ENCODE results near the gene SLC12A6. TPM values are rescaled to one million over a fixed set of nuclear protein-coding genes. Genes with fewer than 3 reads are reported as not detected.

Gene SLC12A6
- total and polyA plus RNA-seq, 2 experiments from 2014 or later, result 12.0 to 44.3 TPM

- Histone ChIP-seq H3K27ac (peak overlapping the region; percentile 75), H3K9me3 (ENCODE audit: low read depth) (no peaks in the 10 kb centered on the region), H3K4me1 (ENCODE audit: low read depth) (peaks cover 13% of the 10 kb centered on the region), H3K36me3 (peaks cover 14% of the 10 kb centered on the region), H3K27me3 (no peaks in the 10 kb centered on the region), H3K4me3 (peak overlapping the region; percentile 90)
- TF ChIP-seq CTCF (IDR thresholded peaks at IDR 0.05; ENCODE audit: low read depth, low read length), result no peak
- DNase-seq (ENCODE audit: low read depth in 1 of 2, low spot score in 1 of 2), result peak; percentile 35 to 64
Observed at GRCh38 chr15:34365091-34365825, 27.7 kb upstream of the SLC12A6 start.

GRCh38 chr15:34364041-34364440 is 26.5 kb upstream of the SLC12A6 start:
- DNase-seq (ENCODE audit: low read depth in 1 of 2, low spot score in 1 of 2), result no peak
- no peak overlapping the region for H3K4me3 ChIP-seq
- H3K27me3 ChIP-seq, result no peaks in the 10 kb centered on the region

GRCh38 chr15:34362047-34362773 is 24.6 kb upstream of the SLC12A6 start:
- TF ChIP-seq CTCF (IDR thresholded peaks at IDR 0.05; ENCODE audit: low read depth, low read length), result no peak
- H3K27me3 ChIP-seq, result no peaks in the 10 kb centered on the region
- peaks cover 10% of the 10 kb centered on the region for H3K4me1 ChIP-seq (ENCODE audit: low read depth)
- H3K27ac ChIP-seq, result no peak overlapping the region
- no peak for DNase-seq (ENCODE audit: low read depth in 1 of 2, low spot score in 1 of 2)
- no peak overlapping the region for H3K4me3 ChIP-seq
- no peaks in the 10 kb centered on the region for H3K9me3 ChIP-seq (ENCODE audit: low read depth)
- H3K36me3 ChIP-seq, result peaks cover 29% of the 10 kb centered on the region

More at GRCh38 chr15:34364041-34364440, 26.5 kb upstream of the SLC12A6 start:
- Histone ChIP-seq H3K36me3 (peaks cover 24% of the 10 kb centered on the region), H3K9me3 (ENCODE audit: low read depth) (no peaks in the 10 kb centered on the region), H3K4me1 (ENCODE audit: low read depth) (peaks cover 13% of the 10 kb centered on the region), H3K27ac (no peak overlapping the region)
- no peak for TF ChIP-seq CTCF (IDR thresholded peaks at IDR 0.05; ENCODE audit: low read depth, low read length)

- H3K27me3 ChIP-seq, result no peaks in the 10 kb centered on the region
- no peak overlapping the region for H3K4me3 ChIP-seq
- peaks cover 10% of the 10 kb centered on the region for H3K4me1 ChIP-seq (ENCODE audit: low read depth)
- DNase-seq (ENCODE audit: low read depth in 1 of 2, low spot score in 1 of 2), result no peak
- H3K36me3 ChIP-seq, result peaks cover 29% of the 10 kb centered on the region
- no peaks in the 10 kb centered on the region for H3K9me3 ChIP-seq (ENCODE audit: low read depth)
- H3K27ac ChIP-seq, result no peak overlapping the region
- no peak for TF ChIP-seq CTCF (IDR thresholded peaks at IDR 0.05; ENCODE audit: low read depth, low read length)
Observed at GRCh38 chr15:34361278-34361677, 23.7 kb upstream of the SLC12A6 start.

- no peak overlapping the region for H3K4me3 ChIP-seq
- no peaks in the 10 kb centered on the region for H3K9me3 ChIP-seq (ENCODE audit: low read depth)
- no peak for TF ChIP-seq CTCF (IDR thresholded peaks at IDR 0.05; ENCODE audit: low read depth, low read length)
- H3K27ac ChIP-seq, result no peak overlapping the region
- no peaks in the 10 kb centered on the region for H3K27me3 ChIP-seq
- no peak for DNase-seq (ENCODE audit: low read depth in 1 of 2, low spot score in 1 of 2)
- peaks cover 29% of the 10 kb centered on the region for H3K36me3 ChIP-seq
- H3K4me1 ChIP-seq (ENCODE audit: low read depth), result peaks cover 6% of the 10 kb centered on the region
Observed at GRCh38 chr15:34360298-34360697, 22.7 kb upstream of the SLC12A6 start.
